ELF-1 (cell line): ENCODE data around the gene RAPGEF4.
A peak's percentile ranks its signal among the peaks of the same experiment; 100 is the strongest.

ENCODE experiments used
- DNase-seq: peaks from one replicate; pipeline ENCODE4 v3.0.0-alpha.2; 2016; ENCODE audit warnings: low read depth, low spot score

The RAPGEF4 gene

GRCh38 chr2:172735582-172736423 is at the start of gene RAPGEF4:
TSS of gene RAPGEF4 (plus strand) at chr2:172735845. CDS start at chr2:172735984, 139 bp downstream.
- DNase-seq: peak; percentile 20

DNA sequence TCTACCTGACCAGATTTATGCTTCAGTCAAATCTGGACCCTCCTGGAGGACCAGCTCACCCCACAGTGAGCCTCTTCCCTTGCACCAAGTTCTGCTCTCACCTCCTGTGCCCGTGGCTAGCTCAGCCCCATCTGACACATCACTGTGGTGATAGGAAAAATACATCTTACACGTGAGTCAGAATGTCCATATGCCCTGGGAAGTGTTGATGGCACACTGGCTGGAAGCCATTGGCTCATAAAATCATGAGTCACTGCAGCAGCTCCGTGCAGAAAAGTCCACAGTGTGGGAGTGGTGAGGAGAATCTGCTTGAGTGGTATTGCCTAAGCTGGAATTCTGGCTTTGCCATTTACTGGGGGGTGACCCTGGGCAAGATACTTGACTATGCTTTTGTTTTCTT is 42.6 kb upstream of the RAPGEF4 start:
- DNase-seq: no peak

DNA sequence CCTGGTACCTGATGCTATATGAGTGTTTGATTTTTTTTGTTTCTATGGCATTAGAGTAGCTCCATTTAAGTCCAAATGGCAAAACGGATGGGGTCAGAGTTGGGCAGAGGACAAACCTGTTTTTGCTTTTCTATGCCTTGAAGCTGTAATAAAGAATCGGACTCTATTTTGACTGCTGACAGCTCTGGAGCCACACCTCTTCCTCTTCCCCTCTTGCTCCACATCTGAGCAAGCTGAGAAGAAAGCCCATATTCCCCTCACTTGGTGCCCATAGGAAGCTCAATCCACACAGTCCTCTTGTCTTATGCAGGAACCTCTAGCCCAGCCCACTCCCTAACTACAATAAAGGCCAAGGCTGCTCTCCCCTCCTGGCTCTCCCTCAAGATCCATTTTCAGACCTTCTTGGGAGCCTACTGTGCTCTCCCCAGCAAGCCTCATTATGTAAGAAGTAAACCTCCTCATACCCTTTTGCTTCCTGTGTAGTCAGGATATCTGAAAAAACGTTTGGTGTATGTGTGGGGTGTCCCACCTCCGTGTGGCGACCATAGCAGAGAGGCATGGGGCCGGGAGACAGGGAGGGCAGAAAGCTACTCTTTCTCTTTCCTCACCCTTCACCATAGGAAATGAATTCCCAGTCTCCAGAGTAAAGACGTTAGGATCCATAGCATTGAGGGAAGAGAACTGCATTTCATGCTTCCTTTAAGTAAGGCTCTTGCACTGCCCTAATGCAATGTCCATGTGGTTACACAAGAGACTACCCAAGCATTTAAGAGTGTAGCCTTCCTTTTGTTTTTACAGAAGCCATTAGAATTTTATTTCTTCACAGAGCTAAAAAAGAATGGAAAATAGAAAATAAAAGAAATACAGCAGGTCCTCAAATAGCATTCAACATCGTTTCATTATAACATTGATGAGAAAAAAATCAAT is 41.9 kb upstream of the RAPGEF4 start:
- DNase-seq: no peak

GRCh38 chr2:172697296-172697695 is 38.3 kb upstream of the RAPGEF4 start:
- no peak for DNase-seq

- no peak for DNase-seq
Measured at GRCh38 chr2:172698041-172698863, 37.4 kb upstream of the RAPGEF4 start.

DNA sequence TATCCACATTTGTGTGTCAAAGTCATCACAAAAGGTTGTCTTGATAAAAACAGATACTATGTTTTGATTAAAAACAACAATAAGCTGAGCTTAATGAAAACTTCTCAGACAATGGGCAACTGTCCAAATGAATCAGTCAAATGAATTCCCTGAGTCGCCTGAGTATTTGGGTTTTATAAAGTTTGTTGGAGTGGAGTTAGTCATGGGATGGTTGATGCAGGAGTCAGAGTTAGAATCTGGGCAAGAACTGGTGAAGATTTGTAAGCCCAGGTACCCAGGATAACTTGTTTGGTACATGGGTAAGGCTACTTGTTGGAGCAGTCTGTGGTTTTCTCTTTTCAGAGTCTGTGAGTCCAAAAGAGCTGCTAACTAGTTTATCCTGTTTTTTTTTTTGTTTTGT is 34.4 kb upstream of the RAPGEF4 start:
- no peak for DNase-seq

GRCh38 chr2:172702451-172702850 is 33.2 kb upstream of the RAPGEF4 start:
- no peak for DNase-seq

DNA sequence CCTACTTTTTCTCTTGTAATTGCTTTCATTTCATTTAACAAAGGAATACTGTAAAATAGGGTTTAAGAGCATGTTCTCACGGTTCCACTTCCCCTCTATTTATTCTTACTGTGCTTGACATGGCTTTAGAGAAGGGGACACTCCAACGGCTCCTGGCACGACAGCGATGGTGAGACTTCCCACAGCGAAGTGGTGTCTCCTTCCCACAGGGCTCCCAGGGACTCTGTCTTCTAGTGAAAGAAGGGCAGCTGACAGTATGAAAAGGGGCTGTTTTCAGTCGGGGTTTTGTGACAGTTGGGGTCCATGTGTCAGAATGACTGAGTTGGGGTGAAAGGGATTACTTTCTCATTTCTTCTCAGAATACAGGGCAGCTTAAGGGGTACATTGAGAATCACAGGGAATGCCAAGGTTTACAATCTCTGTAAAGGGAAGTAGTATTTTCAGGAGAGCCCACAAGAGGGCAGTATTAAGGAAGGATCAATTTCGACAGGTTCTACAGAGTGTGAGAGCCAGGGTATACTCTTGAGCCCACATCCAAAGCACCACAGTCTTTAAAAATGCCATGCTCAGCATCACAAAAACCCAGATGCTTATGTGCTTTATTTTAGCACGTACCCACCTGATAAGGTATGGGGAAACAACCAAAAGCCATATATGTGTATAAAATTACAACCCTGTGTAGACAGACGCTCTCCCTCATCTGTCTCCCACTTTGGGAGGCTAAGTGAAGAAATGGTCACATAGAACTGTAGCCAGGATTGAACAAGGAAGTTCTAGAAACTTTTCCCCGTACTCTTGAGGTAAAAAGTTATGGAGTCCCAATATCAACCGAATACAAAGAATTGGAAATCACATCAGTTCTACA is 31.3 kb upstream of the RAPGEF4 start:
- DNase-seq: no peak

DNA sequence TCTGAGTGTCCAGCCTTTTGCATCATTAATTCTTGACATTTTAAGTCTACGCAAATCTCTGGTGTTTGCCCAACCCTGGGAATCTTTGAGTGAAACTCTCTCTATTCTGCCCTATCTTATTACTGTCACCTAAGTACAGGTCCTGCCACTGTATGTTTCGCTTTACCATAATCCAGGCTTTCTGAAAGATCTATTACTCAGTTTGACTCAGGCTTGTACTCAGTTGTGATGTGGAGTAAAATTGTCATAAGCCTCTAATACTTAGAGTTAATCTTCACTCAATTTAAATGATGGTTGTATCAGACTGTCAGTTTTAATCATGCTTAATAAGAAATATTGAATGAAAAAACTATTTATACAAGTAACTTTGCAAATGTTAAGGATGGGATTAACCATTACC is 30.3 kb upstream of the RAPGEF4 start:
- DNase-seq: no peak

GRCh38 chr2:172708247-172708646 is 27.4 kb upstream of the RAPGEF4 start:
- no peak for DNase-seq

- no peak for DNase-seq
Measured at GRCh38 chr2:172709566-172710291, 25.9 kb upstream of the RAPGEF4 start.

- no peak for DNase-seq
Measured at GRCh38 chr2:172710584-172711047, 25.0 kb upstream of the RAPGEF4 start.

GRCh38 chr2:172711110-172711509 is 24.5 kb upstream of the RAPGEF4 start:
- no peak for DNase-seq

DNA sequence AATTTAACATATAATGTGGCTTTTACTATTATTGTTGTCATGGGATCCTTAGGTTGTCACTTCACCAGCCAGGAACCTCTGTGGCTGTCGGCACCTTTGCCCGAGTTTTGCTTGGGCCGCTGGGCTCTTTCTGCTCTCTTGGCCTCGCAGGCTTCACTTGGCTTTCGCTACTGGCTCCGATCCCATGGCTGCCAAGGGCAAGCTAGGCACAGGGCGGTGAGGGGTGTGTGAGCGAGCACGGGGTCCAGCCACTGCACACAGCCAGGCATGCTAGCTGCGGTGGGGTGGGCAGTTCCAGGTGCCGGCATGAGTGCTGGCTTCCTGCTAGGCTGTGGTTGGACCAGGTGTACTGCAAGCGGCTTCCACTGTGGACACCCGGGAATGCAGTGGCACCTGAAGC is 23.4 kb upstream of the RAPGEF4 start:
- DNase-seq: no peak

- no peak for DNase-seq
Measured at GRCh38 chr2:172713365-172713875, 22.2 kb upstream of the RAPGEF4 start.

GRCh38 chr2:172722481-172722880 is 13.2 kb upstream of the RAPGEF4 start:
- DNase-seq: no peak

DNA sequence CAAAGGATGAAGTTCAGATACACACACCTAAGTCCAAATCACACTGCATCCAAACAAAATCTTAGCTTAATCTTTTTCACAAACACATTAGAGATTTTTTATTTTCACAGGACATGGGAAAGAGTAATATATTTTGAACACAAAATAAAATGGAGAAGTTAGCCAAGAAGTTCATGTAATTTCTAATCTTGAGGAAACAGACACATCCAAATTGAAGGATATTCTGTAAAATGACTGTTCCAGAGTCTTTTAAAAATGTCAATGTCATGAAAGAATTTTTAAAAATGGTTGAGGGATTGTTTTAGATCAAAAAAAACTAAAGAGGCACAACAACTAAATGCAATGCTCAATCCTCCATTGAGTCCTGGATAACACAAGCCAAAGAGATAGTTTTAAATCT is 12.4 kb upstream of the RAPGEF4 start:
- no peak for DNase-seq

DNA sequence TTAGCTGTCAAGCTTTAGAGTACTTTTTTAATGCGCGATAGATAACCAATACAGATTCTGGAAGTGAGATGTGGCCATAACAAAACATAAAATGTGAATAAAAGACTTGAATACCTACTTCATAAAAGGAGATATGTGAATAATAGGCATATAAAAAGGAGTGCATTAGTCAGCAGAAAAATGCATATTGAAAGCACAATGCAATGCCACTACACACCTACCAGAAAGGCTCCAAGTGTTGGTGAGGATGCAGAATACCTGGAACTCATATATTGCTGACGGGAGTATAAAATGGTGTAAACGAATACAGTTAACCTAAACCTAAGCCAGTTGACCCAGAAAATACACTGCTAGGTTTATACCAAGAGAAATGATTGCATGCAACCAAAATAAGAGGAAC is 10.9 kb upstream of the RAPGEF4 start:
- no peak for DNase-seq

DNA sequence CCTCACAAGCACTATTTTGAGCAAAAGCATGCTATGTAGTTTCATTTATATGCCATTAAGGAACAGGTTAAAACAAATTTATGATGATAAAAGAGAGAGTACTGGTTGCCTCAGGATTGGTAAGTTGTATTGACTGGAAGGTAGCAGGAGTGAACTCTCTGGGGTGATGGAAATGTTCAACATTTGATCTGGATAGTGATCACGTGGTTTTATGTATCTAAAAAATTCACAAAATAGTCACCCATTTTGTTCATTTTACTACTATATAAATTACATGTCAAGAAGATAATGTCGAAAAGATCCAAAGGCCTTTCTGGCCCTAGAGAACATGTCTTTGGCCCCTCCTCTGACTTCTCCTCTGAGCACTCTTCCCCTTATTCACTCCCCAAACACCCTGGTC is 10.4 kb upstream of the RAPGEF4 start:
- DNase-seq: no peak

DNA sequence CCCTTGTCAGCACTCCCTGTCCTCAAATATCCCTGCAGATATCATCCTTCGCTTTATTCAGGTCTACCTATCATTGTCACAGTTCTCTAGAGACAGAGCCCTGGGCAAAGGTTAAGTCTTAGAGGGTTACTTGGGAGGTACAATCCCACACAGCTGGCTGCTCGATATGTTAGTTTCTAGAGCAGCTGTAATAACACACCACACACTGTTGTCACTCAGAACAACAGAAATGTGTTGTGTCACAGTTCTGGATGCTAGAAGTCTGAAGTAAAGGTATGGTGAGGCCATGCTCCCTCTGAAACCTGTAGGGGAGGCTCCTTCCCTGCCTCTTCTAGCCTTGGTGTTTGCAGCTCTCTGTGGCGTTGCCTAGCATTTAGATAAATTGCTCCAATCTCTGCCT is 9.9 kb upstream of the RAPGEF4 start:
- no peak for DNase-seq
